Lung (tissue), 12 donors: ENCODE measurements around the gene ARHGEF38. TPM values are rescaled to one million over a fixed set of nuclear protein-coding genes. Genes with fewer than 3 reads are reported as not detected.

ENCODE experiments used
- ATAC-seq: fragments of 200-7000 bp; cut with Tn5 transposase; one replicate; pipeline ENCODE4 v1.9.1; 2020; ENCODE audit warnings: moderate number of reproducible peaks; ENCODE audit not compliant: insufficient read depth, low FRiP score
- DNase-seq, 3 donors: peaks; one replicate each; pipeline ENCODE4 v3.0.0-alpha.2; 2013 to 2017
- H3K27ac ChIP-seq, 2 donors: one replicate each; pipeline ENCODE4 v1.5.1; 2013; ENCODE audit warnings: mild to moderate bottlenecking in 2 of 2, moderate library complexity in 2 of 2, control low read depth in 1 of 2, inconsistent platforms in 1 of 2, low read depth in 1 of 2, low read length in 1 of 2
- H3K27me3 ChIP-seq, 3 donors: one replicate each; pipeline ENCODE4 v1.5.1; 2013; ENCODE audit warnings: low read length in 2 of 3; ENCODE audit not compliant: control insufficient read depth in 3 of 3, insufficient read depth in 3 of 3
- H3K36me3 ChIP-seq, 4 donors: one replicate each; pipeline ENCODE4 v1.5.1; 2013; ENCODE audit warnings: low read length in 4 of 4, mild to moderate bottlenecking in 1 of 4, moderate library complexity in 1 of 4; ENCODE audit not compliant: control insufficient read depth in 4 of 4, insufficient read depth in 4 of 4
- H3K4me1 ChIP-seq, 5 donors: one replicate each; pipeline ENCODE4 v1.5.1; 2013; ENCODE audit warnings: low read length in 5 of 5, mild to moderate bottlenecking in 2 of 5, moderate library complexity in 1 of 5; ENCODE audit not compliant: control insufficient read depth in 5 of 5, insufficient read depth in 5 of 5
- H3K4me3 ChIP-seq: one replicate; pipeline ENCODE4 v1.5.1; 2013; ENCODE audit warnings: mild to moderate bottlenecking, control low read depth, moderate library complexity
- H3K9ac ChIP-seq, 2 donors: one replicate each; pipeline ENCODE4 v1.5.1; 2013; ENCODE audit warnings: low read length in 2 of 2, control low read depth in 1 of 2; ENCODE audit not compliant: insufficient read depth in 1 of 2
- H3K9me3 ChIP-seq, 4 donors: one replicate each; pipeline ENCODE4 v1.5.1; 2013; ENCODE audit warnings: low read length in 3 of 4, mild to moderate bottlenecking in 1 of 4, moderate library complexity in 1 of 4; ENCODE audit not compliant: control insufficient read depth in 4 of 4, insufficient read depth in 3 of 4
- CTCF ChIP-seq: IDR thresholded peaks from 2 replicates; pipeline ENCODE4 v1.5.1; 2012; ENCODE audit warnings: mild to moderate bottlenecking; ENCODE audit errors: control extremely low read depth, extremely low read depth
- WGBS, 2 donors: extraction: QIAGEN DNeasy Blood & Tissue Kit; methylation state at CpG; one replicate each; pipeline ENCODE4 v1.1.7; 2013; 5-methylcytosine and 5-hydroxymethylcytosine counted together
- polyA plus RNA-seq, 2 donors: library from polyadenylated mRNA; stranded (reverse); fragments of 200-250 nt; gene quantifications; one replicate each; pipeline ENCODE4 v1.2.1, GENCODE V29; 2013
- total RNA-seq, 2 donors: library from RNA; depleted of rRNA in 1 of 2; stranded (reverse); fragments of >200 nt in 1 of 2; gene quantifications; one replicate each; pipeline ENCODE4 v1.2.1, GENCODE V29; 2014 to 2021
- donor health status: control.
- donor health status: control.
- donor health status: Bipolar disorder and iron deficiency.
- donor health status: healthy.
- donor health status: DM: yes; HTN: yes; CAD: no.

The ARHGEF38 gene
- total and polyA plus RNA-seq, 4 donors = 2.0 to 55.0 (median 14.8) TPM

DNA sequence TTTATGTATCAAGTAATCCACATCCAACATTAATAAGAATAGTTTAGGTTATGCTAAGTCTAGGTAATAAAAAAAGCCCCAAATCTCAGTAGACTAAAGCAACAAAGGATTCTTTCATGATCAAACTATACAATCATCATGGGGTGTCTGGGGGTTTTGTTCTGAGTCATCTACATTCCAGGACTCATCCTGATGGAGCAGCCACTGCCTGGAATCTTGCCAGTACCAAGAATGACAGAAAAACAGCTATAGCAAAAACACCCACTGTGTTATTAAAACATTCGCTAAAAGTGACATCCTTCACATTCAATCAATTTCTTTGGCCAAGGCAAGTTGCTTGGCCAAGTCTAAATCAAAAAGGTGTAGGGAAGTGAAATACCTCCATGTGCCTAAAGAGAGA, 3.9 kb upstream of the ARHGEF38 start:
- Histone ChIP-seq H3K36me3 (no peaks in the 10 kb centered on the region), H3K27ac (no peak overlapping the region), H3K27me3 (no peaks in the 10 kb centered on the region), H3K4me3 (no peak overlapping the region), H3K9me3 (no peaks in the 10 kb centered on the region), H3K4me1 (peaks cover 0 to 3% (median 0%) of the 10 kb centered on the region in 5 donors), H3K9ac (no peak overlapping the region)
- WGBS, 2 donors = 74 to 87% methylated on average over 1 of the region's 1 CpG
- ATAC-seq = no peak
- DNase-seq = no peak
- no peak for TF ChIP-seq CTCF

DNA sequence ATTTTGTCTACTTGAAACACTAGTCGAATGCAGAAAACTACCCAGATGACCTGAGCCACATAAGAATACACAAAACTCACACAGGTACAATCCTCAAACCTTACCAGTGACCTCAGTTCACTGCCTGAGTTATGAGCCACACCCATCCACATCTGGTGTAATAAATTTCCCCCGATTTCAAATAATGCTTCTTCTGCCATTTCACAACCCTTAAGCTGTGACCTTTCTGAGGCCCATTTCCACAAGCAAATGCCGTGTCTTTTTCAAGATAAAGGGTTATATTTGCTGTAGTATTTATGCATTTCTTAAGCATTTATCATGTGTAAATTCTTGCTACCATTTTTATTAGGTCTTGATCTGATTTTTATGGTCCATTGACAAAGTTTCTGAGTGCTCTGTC, 1.8 kb upstream of the ARHGEF38 start:
- Histone ChIP-seq H3K4me3 (no peak overlapping the region), H3K9me3 (no peaks in the 10 kb centered on the region), H3K36me3 (no peaks in the 10 kb centered on the region), H3K27me3 (no peaks in the 10 kb centered on the region), H3K9ac (no peak overlapping the region), H3K27ac (no peak overlapping the region), H3K4me1 (no peaks in the 10 kb centered on the region)
- WGBS, 2 donors = 61 to 71% methylated on average over 3 of the region's 3 CpGs
- no peak for TF ChIP-seq CTCF
- no peak for ATAC-seq
- DNase-seq = no peak

GRCh38 chr4:105555409-105555808, 3.0 kb downstream of the ARHGEF38 start:
- H3K9ac ChIP-seq = no peak overlapping the region
- TF ChIP-seq CTCF = no peak
- peak in 2 of 3 donors; percentile 43 to 56 for DNase-seq
- WGBS, 2 donors = 64 to 76% methylated on average over 4 of the region's 4 CpGs
- no peaks in the 10 kb centered on the region for H3K9me3 ChIP-seq
- H3K4me1 ChIP-seq = no peaks in the 10 kb centered on the region
- no peak for ATAC-seq
- H3K27ac ChIP-seq = no peak overlapping the region
- H3K27me3 ChIP-seq = no peaks in the 10 kb centered on the region
- no peaks in the 10 kb centered on the region for H3K36me3 ChIP-seq
- H3K4me3 ChIP-seq = no peak overlapping the region

GRCh38 chr4:105556206-105556605, 3.8 kb downstream of the ARHGEF38 start:
- WGBS, 2 donors = 63 to 75% methylated on average over 1 of the region's 1 CpG
- Histone ChIP-seq H3K4me1 (no peaks in the 10 kb centered on the region), H3K27me3 (no peaks in the 10 kb centered on the region), H3K9me3 (no peaks in the 10 kb centered on the region), H3K9ac (no peak overlapping the region), H3K27ac (no peak overlapping the region), H3K36me3 (no peaks in the 10 kb centered on the region), H3K4me3 (no peak overlapping the region)
- no peak for TF ChIP-seq CTCF
- no peak for DNase-seq
- no peak for ATAC-seq
